GM12878 (cell line): ENCODE results near the gene GRIK1. TPM values are rescaled to one million over a fixed set of nuclear protein-coding genes. Genes with fewer than 3 reads are reported as not detected.

Source experiments
- ATAC-seq: fragments of 200-7000 bp; cut with Tn5 transposase; 3 replicates; pipeline ENCODE4 v1.9.1; 2020; ENCODE audit warnings: mild to moderate bottlenecking, moderate library complexity
- BruUV-seq: library from RNA; stranded (reverse); fragments of 400-500 nt; replicated peaks from 2 replicates; lab custom pipeline; 2021; lab: Mats Ljungman, UMichigan
- CTCF ChIA-PET: fragments of 300-600 bp; sonication (Branson Sonifier 250); formaldehyde crosslinking; extraction: SDS; loops from one replicate; lab custom pipeline; 2021; ENCODE audit warnings: inconsistent platforms; lab: Yijun Ruan, JAX
- POLR2A ChIA-PET: fragments of 350-600 bp; formaldehyde crosslinking; extraction: SDS; loops from one replicate; lab custom pipeline; 2021; ENCODE audit warnings: inconsistent platforms; lab: Charles Lee
- RAD21 ChIA-PET: fragments of 300-600 bp; sonication (Branson Sonifier 250); formaldehyde crosslinking; loops from one replicate; lab custom pipeline; 2023; ENCODE audit warnings: antibody characterized with exemption; ENCODE audit not compliant: unreplicated experiment; lab: Charles Lee
- SMC1A ChIA-PET: fragments of 300-600 bp; sonication (Branson Sonifier 250); formaldehyde crosslinking; loops from one replicate; lab custom pipeline; 2023; ENCODE audit not compliant: unreplicated experiment, uncharacterized antibody; lab: Charles Lee
- DNase-seq: peaks from one replicate; pipeline ENCODE4 v3.0.0-alpha.2; 2011; ENCODE audit warnings: low read depth, low spot score
- FAIRE-seq: peaks from 3 replicates; lab custom pipeline; 2011; peaks lifted over from hg19 to GRCh38; lab: Jason Lieb, UNC
- H2AFZ ChIP-seq: 2 replicates; pipeline ENCODE4 v1.6.0; 2011; ENCODE audit warnings: low read depth, low read length, control low read depth; ENCODE audit not compliant: control insufficient read depth
- H3K27ac ChIP-seq: 2 replicates; pipeline ENCODE4 v1.5.1; 2011; ENCODE audit warnings: control low read depth; ENCODE audit not compliant: control insufficient read depth, insufficient read depth
- H3K27me3 ChIP-seq, 2 experiments: replicated peaks in 1 of 2; 2 replicates each; pipeline versions ENCODE4 v1.6.0 to v1.6.1; 2011; ENCODE audit warnings: low read length in 1 of 2; ENCODE audit not compliant: control insufficient read depth in 2 of 2, insufficient read depth in 2 of 2
- H3K36me3 ChIP-seq, 2 experiments: 2 replicates each; pipeline ENCODE4 v1.5.1; 2011; ENCODE audit warnings: low read length in 1 of 2; ENCODE audit not compliant: control insufficient read depth in 2 of 2, insufficient read depth in 2 of 2
- H3K4me1 ChIP-seq: 2 replicates; pipeline ENCODE4 v1.6.1; 2011; ENCODE audit warnings: mild to moderate bottlenecking, low read length, moderate library complexity, mixed read lengths; ENCODE audit not compliant: control insufficient read depth, insufficient read depth
- H3K4me2 ChIP-seq: 2 replicates; pipeline ENCODE4 v1.6.0; 2011; ENCODE audit warnings: control low read depth; ENCODE audit not compliant: control insufficient read depth, insufficient read depth
- H3K4me3 ChIP-seq: fragments of 200-600 bp; sonication (generic); 2 replicates; pipeline ENCODE4 v1.5.1; 2016
- H3K79me2 ChIP-seq: 2 replicates; pipeline ENCODE4 v1.6.0; 2011; ENCODE audit warnings: low read length; ENCODE audit not compliant: control insufficient read depth, insufficient read depth
- H3K9ac ChIP-seq: 2 replicates; pipeline ENCODE4 v1.8.0; 2011; ENCODE audit warnings: low read length, control low read depth, mixed read lengths; ENCODE audit not compliant: control insufficient read depth, insufficient read depth
- H3K9me3 ChIP-seq: replicated peaks from 3 replicates; pipeline ENCODE4 v1.5.1; 2011; ENCODE audit warnings: mild to moderate bottlenecking, low read length; ENCODE audit not compliant: control insufficient read depth, insufficient read depth
- H4K20me1 ChIP-seq: 2 replicates; pipeline ENCODE4 v1.6.0; 2011; ENCODE audit not compliant: control insufficient read depth, insufficient read depth
- ATF2 ChIP-seq: IDR thresholded peaks from 2 replicates; pipeline ENCODE4 v1.6.1; 2012; ENCODE audit warnings: low read length, inconsistent platforms
- BACH1 ChIP-seq: fragments of 450-650 bp; IDR thresholded peaks from 2 replicates; pipeline ENCODE4 v1.6.1; 2017; ENCODE audit warnings: mild to moderate bottlenecking, borderline replicate concordance
- BCL11A ChIP-seq: IDR thresholded peaks from 2 replicates; pipeline ENCODE4 v1.6.1; 2011; ENCODE audit warnings: low read depth, low read length
- BRCA1 ChIP-seq: IDR thresholded peaks from 2 replicates; pipeline ENCODE4 v1.6.1; 2011; ENCODE audit warnings: low read depth, low read length, improper control_type of control experiment
- CHD4 ChIP-seq: fragments of 200-600 bp; sonication (generic); IDR thresholded peaks from 2 replicates; pipeline ENCODE4 v1.6.1; 2016; ENCODE audit warnings: mild to moderate bottlenecking
- IKZF1 ChIP-seq: fragments of 450-650 bp; conservative IDR thresholded peaks from 2 replicates; pipeline ENCODE4 v1.6.1; 2017; ENCODE audit warnings: antibody characterized with exemption, mild to moderate bottlenecking
- MEF2B ChIP-seq: fragments of 450-650 bp; IDR thresholded peaks from 2 replicates; pipeline ENCODE4 v1.6.1; 2018; ENCODE audit warnings: mild to moderate bottlenecking, moderate library complexity; ENCODE audit not compliant: partially characterized antibody, poor library complexity, severe bottlenecking
- PAX8 ChIP-seq: fragments of 450-650 bp; IDR thresholded peaks from 2 replicates; pipeline ENCODE4 v1.6.1; 2017; ENCODE audit warnings: mild to moderate bottlenecking, moderate library complexity
- POLR2AphosphoS2 ChIP-seq: IDR thresholded peaks from 2 replicates; pipeline ENCODE4 v1.6.1; 2011; ENCODE audit warnings: low read depth, mild to moderate bottlenecking, low read length, improper control_type of control experiment, moderate library complexity
- POLR2AphosphoS5 ChIP-seq: IDR thresholded peaks from 2 replicates; pipeline ENCODE4 v1.6.1; 2011; ENCODE audit warnings: mild to moderate bottlenecking, low read length, inconsistent platforms
- RFX5 ChIP-seq: IDR thresholded peaks from 2 replicates; pipeline ENCODE4 v1.6.1; 2011; ENCODE audit warnings: low read depth, low read length, improper control_type of control experiment
- STAT1 ChIP-seq: fragments of 450-650 bp; conservative IDR thresholded peaks from 2 replicates; pipeline ENCODE4 v1.6.1; 2014; ENCODE audit warnings: antibody characterized with exemption, mild to moderate bottlenecking
- STAT3 ChIP-seq: IDR thresholded peaks from 2 replicates; pipeline ENCODE4 v1.6.1; 2011; ENCODE audit warnings: low read depth, low read length, improper control_type of control experiment
- TARDBP ChIP-seq: IDR thresholded peaks from 2 replicates; pipeline ENCODE4 v1.6.1; 2016; ENCODE audit warnings: borderline replicate concordance
- YY1 ChIP-seq: IDR thresholded peaks from 2 replicates; pipeline ENCODE4 v1.6.1; 2011; ENCODE audit warnings: low read depth, mild to moderate bottlenecking, low read length
- ZBTB33 ChIP-seq: fragments of 450-650 bp; IDR thresholded peaks from 2 replicates; pipeline ENCODE4 v1.6.1; 2017; ENCODE audit warnings: mild to moderate bottlenecking
- ZBTB4 ChIP-seq: fragments of 450-650 bp; formaldehyde crosslinking; IDR thresholded peaks from 2 replicates; pipeline ENCODE4 v1.4.0; 2022; ENCODE audit warnings: mild to moderate bottlenecking, moderate library complexity
- ZNF207 ChIP-seq: fragments of 450-650 bp; IDR thresholded peaks from 2 replicates; pipeline ENCODE4 v1.6.1; 2014; ENCODE audit warnings: antibody characterized with exemption, mild to moderate bottlenecking, borderline replicate concordance
- WGBS: methylation state at CpG from one replicate; pipeline ENCODE4 v1.1.6; 2016; ENCODE audit warnings: low lambda C conversion rate; ENCODE audit not compliant: insufficient replicate concordance, insufficient coverage; ENCODE audit errors: missing lambda C conversion rate; 5-methylcytosine and 5-hydroxymethylcytosine counted together
- in situ Hi-C: fragments of 300-500 bp; cut with MboI; formaldehyde crosslinking; loops from 9 replicates; pipeline ENCODE4 v1.14.3; 2018; ENCODE audit warnings: mixed read lengths
- intact Hi-C: fragments of 100-400 bp; cut with micrococcal nuclease; formaldehyde crosslinking; loops from one replicate; pipeline ENCODE4 v1.14.2; 2022; ENCODE audit not compliant: unreplicated experiment
- polyA plus RNA-seq, 11 experiments: library from polyadenylated mRNA; depleted of rRNA in 4 of 11; unstranded in 6 of 11; stranded (reverse) in 5 of 11; fragments of >200 nt; fragmentation: Nextera tagmentation in 4 of 11; fragmentation: Illumina TruSeq in 1 of 11; extraction: Ambion mirVana in 4 of 11; extraction: Trizol in 1 of 11; gene quantifications; 1 replicate in 1 of 11; 2 replicates in 10 of 11; pipeline versions ENCODE4 v1.2.1 to v1.2.3, GENCODE V29; 2011 to 2016; ENCODE audit warnings: inconsistent platforms in 2 of 11, missing spikeins in 2 of 11, low read depth in 1 of 11
- total RNA-seq, 4 experiments: library from RNA; depleted of rRNA in 3 of 4; stranded (reverse); fragments of >200 nt in 3 of 4; fragmentation: Illumina TruSeq in 1 of 4; extraction: Trizol in 1 of 4; gene quantifications; 2 replicates each; pipeline versions ENCODE4 v1.2.1 to v1.2.3, GENCODE V29; 2013 to 2021

The GRIK1 gene
- total and polyA plus RNA-seq, 10 of the 15 experiments (the other 5 are each of a cell fraction or from before 2014, with no cell fraction given): 0.05 to 0.13 (median 0.09) TPM; not detected in 7

GRCh38 chr21:29751473-29752185 lies 188.2 kb downstream of the GRIK1 start (continued):
- TF ChIP-seq ZBTB33 (no peak), IKZF1 (no peak), MEF2B (no peak), POLR2AphosphoS5 (no peak), ZBTB4 (CRISPR knock-in tag) (no peak)

GRCh38 chr21:29749957-29750356 lies 189.8 kb downstream of the GRIK1 start:
- Histone ChIP-seq H3K9me3 (no peaks in the 10 kb centered on the region), H3K4me2 (no peak overlapping the region), H3K36me3 (no peaks in the 10 kb centered on the region), H3K27ac (no peak overlapping the region), H3K4me3 (no peak overlapping the region), H2AFZ (no peak overlapping the region), H3K4me1 (no peaks in the 10 kb centered on the region), H3K79me2 (no peaks in the 10 kb centered on the region), H3K27me3 (no peaks in the 10 kb centered on the region; a peak in 1 of 4 replicates), H4K20me1 (no peaks in the 10 kb centered on the region), H3K9ac (no peak overlapping the region)
- ChIA-PET SMC1A (no interaction called here), CTCF (no interaction called here), POLR2A (no interaction called here), RAD21 (no interaction called here)
- TF ChIP-seq IKZF1 (no peak), STAT3 (no peak), STAT1 (no peak), ZNF207 (no peak), POLR2AphosphoS2 (no peak), CHD4 (no peak), YY1 (no peak), TARDBP (no peak), RFX5 (no peak), BCL11A (no peak), BRCA1 (no peak), PAX8 (no peak), BACH1 (no peak), ATF2 (no peak)
- 100% methylated on average over 1 of the region's 1 CpG for WGBS
- FAIRE-seq: no peak
- no TSS peak for BruUV-seq
- intact Hi-C loops: no loop called here
- ATAC-seq: no peak
- in situ Hi-C loops: no loop called here
- DNase-seq: no peak
